Chondrocyte (in vitro differentiated cells): ENCODE measurements around the gene SPAAR. TPM values are rescaled to one million over a fixed set of nuclear protein-coding genes. Genes with fewer than 3 reads are reported as not detected.
A peak's percentile ranks its signal among the peaks of the same experiment; 100 is the strongest.

Source experiments
- DNase-seq: peaks from one replicate; pipeline ENCODE4 v3.0.0; 2021; ENCODE audit warnings: mixed read lengths, low spot score
- H3K27ac Mint-ChIP-seq: one replicate; pipeline ENCODE4 v1.8.0; 2021; ENCODE audit warnings: mild to moderate bottlenecking, moderate library complexity, mixed read lengths; ENCODE audit not compliant: unreplicated experiment
- H3K27me3 Mint-ChIP-seq: 2 replicates; pipeline ENCODE4 v1.8.0; 2021; ENCODE audit warnings: low read depth, mixed read lengths
- H3K36me3 Mint-ChIP-seq: 2 replicates; pipeline ENCODE4 v1.8.0; 2021; ENCODE audit warnings: low read depth, mixed read lengths
- H3K4me1 Mint-ChIP-seq: 2 replicates; pipeline ENCODE4 v1.8.0; 2021; ENCODE audit warnings: low read depth, mild to moderate bottlenecking, mixed read lengths
- H3K4me3 Mint-ChIP-seq: one replicate; pipeline ENCODE4 v1.8.0; 2021; ENCODE audit warnings: mild to moderate bottlenecking, moderate library complexity, mixed read lengths; ENCODE audit not compliant: unreplicated experiment
- H3K9me3 Mint-ChIP-seq: 2 replicates; pipeline ENCODE4 v1.8.0; 2021; ENCODE audit warnings: low read depth, mixed read lengths
- total RNA-seq: library from RNA; stranded (reverse); gene quantifications from 3 replicates; pipeline ENCODE4 v1.2.1, GENCODE V29; 2021
- TF ChIP-seq, protein P1 (sequence below): fragments of 200-600 bp; sonication (generic); IDR thresholded peaks from 2 replicates; pipeline ENCODE4 v1.5.0; 2021; ENCODE audit warnings: antibody characterized with exemption, mild to moderate bottlenecking, moderate library complexity

Gene SPAAR
- total RNA-seq, 1 donor from 2014 or later, result 0.70 TPM

DNA sequence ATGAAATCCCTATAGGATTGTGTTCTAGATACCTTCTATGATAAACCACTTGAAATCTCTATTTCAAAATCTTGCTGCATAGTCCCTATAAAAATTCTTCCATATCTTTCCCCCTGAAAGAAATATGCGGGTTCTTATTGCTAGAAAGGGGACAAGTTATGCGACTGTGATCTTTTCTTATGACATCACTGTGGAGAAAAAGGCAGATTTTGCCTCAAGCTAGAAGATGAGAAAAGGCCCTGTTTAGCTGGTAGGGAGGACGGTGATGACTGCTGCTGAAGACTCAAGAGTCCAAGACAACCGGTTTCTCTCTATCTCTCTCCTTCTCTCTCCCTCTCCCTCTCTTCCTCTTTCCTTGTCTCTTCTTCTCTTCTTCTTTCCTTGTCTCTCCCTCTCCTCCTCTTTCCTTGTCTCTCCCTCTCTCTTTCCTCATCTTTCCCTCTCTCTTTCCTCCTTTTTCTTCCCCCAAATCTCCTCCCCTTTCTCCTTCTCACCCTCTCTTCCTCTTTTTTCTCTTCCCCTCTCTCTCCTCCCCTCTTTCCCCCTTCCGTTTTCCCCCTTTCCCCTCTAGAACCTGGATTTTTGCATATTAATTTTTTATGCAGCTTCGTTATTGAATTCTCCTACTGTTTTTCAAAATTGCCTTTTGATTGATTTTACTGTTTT lies 43.4 kb downstream of the SPAAR start:
- TF ChIP-seq, protein P1, sequence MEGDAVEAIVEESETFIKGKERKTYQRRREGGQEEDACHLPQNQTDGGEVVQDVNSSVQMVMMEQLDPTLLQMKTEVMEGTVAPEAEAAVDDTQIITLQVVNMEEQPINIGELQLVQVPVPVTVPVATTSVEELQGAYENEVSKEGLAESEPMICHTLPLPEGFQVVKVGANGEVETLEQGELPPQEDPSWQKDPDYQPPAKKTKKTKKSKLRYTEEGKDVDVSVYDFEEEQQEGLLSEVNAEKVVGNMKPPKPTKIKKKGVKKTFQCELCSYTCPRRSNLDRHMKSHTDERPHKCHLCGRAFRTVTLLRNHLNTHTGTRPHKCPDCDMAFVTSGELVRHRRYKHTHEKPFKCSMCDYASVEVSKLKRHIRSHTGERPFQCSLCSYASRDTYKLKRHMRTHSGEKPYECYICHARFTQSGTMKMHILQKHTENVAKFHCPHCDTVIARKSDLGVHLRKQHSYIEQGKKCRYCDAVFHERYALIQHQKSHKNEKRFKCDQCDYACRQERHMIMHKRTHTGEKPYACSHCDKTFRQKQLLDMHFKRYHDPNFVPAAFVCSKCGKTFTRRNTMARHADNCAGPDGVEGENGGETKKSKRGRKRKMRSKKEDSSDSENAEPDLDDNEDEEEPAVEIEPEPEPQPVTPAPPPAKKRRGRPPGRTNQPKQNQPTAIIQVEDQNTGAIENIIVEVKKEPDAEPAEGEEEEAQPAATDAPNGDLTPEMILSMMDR, result no peak
- Mint-ChIP-seq H3K27me3 (no peaks in the 10 kb centered on the region), H3K9me3 (no peaks in the 10 kb centered on the region), H3K4me3 (no peak overlapping the region), H3K36me3 (no peaks in the 10 kb centered on the region), H3K4me1 (peaks cover 27% of the 10 kb centered on the region), H3K27ac (no peak overlapping the region)
- DNase-seq, result no peak

DNA sequence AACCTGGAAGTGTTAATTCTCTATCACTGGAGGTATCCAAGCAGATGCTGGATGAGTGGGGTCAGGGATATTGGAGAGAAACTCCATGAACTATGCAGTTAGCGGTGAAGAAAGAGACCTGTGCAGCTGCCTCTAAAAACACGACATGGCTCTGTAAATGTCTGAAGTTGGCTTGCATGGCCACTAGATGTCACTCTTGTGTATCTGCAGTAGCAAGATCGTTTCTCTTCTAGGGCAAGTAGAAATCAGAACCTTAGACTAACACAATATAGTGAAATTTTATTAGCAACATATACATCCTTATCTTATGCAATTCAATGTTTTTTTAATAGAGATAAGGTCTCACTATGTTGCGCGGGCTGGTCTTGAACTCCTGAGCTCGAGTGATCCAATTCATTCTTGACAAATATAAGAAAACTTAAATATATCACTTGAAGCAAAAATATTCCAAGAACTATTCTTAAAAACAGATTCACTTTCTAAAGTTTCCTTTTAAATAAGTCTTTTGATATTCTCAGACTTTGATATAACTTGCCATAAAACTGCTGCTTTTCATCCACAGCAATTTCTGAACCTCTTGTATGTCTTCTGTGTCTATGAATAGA lies 45.8 kb downstream of the SPAAR start:
- Mint-ChIP-seq H3K27ac (no peak overlapping the region), H3K4me3 (no peak overlapping the region), H3K27me3 (no peaks in the 10 kb centered on the region), H3K4me1 (peaks cover 14% of the 10 kb centered on the region), H3K9me3 (no peaks in the 10 kb centered on the region), H3K36me3 (no peaks in the 10 kb centered on the region)
- DNase-seq, result no peak
- TF ChIP-seq, protein P1, result peak; percentile 93

DNA sequence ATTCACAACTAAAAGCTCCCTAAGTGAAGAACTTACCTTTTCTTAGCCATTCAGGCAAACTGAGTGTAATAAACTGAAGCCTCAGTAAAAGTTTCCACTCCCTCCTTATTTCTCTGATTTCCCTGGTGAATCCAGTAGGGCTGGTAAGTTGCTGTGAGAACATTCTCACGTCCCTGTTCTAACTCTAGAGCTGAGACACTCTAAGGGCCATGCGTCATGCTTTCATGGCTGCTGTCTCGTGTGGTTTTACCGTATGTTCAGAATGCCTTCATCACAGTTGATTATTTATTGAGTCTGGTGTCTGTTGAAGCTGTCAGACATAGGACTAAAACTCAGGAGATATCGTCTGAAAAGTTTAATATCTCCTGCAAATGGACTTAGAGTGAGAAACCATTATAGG lies 47.4 kb downstream of the SPAAR start:
- H3K4me1 Mint-ChIP-seq, result peaks cover 22% of the 10 kb centered on the region
- DNase-seq, result no peak

DNA sequence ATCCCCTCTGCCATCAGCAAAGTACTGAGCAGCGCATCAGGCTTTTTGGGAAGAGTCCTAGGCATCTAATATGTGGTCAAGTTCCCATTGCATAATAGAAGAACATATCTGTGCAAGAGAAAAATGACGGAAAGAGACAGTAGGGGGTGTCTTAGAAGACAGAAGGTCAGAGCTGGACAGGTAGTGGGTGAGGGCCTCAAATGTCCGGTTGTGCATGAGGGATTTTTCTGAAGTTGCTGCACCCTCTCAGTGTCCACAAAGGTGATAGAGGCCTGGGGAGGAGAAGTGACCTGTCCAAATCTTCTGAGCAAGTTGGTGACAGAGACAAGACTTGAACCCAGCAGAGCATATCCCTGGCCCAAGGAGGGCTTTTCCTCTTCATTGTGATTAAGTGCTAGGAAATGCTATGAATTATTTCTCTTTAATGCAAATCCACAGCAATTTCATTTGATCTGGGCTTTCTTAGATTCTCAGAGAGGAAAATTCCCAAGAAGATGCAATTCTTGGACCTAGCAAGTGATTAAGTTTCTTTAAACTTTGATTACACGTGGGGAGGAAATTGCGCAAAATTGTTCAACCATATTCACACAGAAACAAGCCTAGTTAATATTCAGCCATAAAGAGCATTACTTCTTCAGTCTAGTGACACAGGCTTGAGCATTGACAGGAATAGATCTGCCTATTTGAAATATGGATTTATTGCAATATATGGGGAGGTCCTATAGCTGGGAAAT lies 49.0 kb downstream of the SPAAR start, which contains the start of gene OR2S2:
Gene OR2S2, minus strand, starts transcription at position 51 of the 734 bp plus-strand sequence. CDS start 56 bp downstream, outside the sequence.
- Mint-ChIP-seq H3K27me3 (no peaks in the 10 kb centered on the region), H3K4me3 (no peak within 1 kb of the TSS), H3K9me3 (no peaks in the 10 kb centered on the region), H3K27ac (no peak within 1 kb of the TSS), H3K36me3 (no peaks in the 10 kb centered on the region), H3K4me1 (peaks cover 25% of the 10 kb centered on the region)
- DNase-seq, result no peak
- TF ChIP-seq, protein P1, result no peak

More for the DNA sequence above, 47.4 kb downstream of the SPAAR start:
- Mint-ChIP-seq H3K9me3 (no peaks in the 10 kb centered on the region), H3K4me3 (no peak overlapping the region), H3K27me3 (no peaks in the 10 kb centered on the region), H3K36me3 (no peaks in the 10 kb centered on the region), H3K27ac (no peak overlapping the region)
- TF ChIP-seq, protein P1, result no peak

DNA sequence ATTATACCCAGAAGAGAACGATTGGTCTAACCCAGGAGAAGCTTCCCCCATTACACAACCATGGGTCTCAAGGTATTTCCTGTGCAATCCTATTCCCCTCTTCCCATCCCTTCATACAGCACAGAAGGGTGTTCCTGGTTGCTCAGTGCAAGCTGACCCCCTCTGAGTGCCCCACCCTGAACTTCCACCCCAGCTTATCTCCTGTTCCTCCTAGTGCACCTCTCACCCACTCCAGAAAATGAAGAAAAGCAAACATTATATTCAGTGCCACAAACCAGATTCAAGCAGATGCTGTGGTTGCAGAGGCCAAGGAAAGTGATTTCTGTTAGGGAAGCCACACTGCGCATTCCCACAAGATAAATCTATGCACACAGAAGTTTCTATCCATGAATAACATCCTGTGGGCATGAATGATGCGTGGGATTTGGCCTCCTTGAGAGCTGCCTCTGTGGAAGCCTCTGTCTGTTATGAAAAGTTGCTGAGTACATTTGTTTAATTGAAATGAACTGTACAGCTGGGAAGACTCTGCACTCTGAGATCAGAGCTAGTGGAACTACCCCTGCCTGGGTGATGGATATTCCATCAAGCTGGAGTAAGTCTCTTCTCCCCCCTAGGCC lies 50.9 kb downstream of the SPAAR start:
- Mint-ChIP-seq H3K4me3 (no peak overlapping the region), H3K4me1 (peaks cover 22% of the 10 kb centered on the region), H3K9me3 (no peaks in the 10 kb centered on the region), H3K27ac (peak overlapping the region; percentile 60), H3K36me3 (no peaks in the 10 kb centered on the region), H3K27me3 (no peaks in the 10 kb centered on the region)
- TF ChIP-seq, protein P1, result no peak
- no peak for DNase-seq
